GM23248 (cell line): ENCODE measurements around the gene SRPK2. TPM values are rescaled to one million over a fixed set of nuclear protein-coding genes. Genes with fewer than 3 reads are reported as not detected.

ENCODE experiments used
- DNase-seq: peaks from one replicate; pipeline ENCODE4 v3.0.0-alpha.2; 2015
- H2AFZ ChIP-seq: fragments of 200-600 bp; sonication (generic); 2 replicates; pipeline ENCODE4 v1.6.1; 2016; ENCODE audit warnings: antibody characterized with exemption
- H3F3A ChIP-seq: fragments of 200-600 bp; sonication (generic); 2 replicates; pipeline ENCODE4 v1.6.1; 2016; ENCODE audit warnings: mild to moderate bottlenecking, antibody characterized with exemption, mixed run types; ENCODE audit not compliant: insufficient read depth
- H3K27ac ChIP-seq: fragments of 200-600 bp; sonication (generic); 2 replicates; pipeline ENCODE4 v1.5.1; 2016; ENCODE audit warnings: mild to moderate bottlenecking
- H3K27me3 ChIP-seq: fragments of 200-600 bp; sonication (generic); replicated peaks from 2 replicates; pipeline ENCODE4 v1.6.1; 2016; ENCODE audit warnings: mild to moderate bottlenecking; ENCODE audit not compliant: insufficient read depth
- H3K36me3 ChIP-seq: fragments of 200-600 bp; sonication (generic); 2 replicates; pipeline ENCODE4 v1.6.1; 2016; ENCODE audit warnings: low read depth, mild to moderate bottlenecking
- H3K4me1 ChIP-seq: fragments of 200-600 bp; sonication (generic); 2 replicates; pipeline ENCODE4 v1.6.1; 2016; ENCODE audit warnings: mild to moderate bottlenecking; ENCODE audit not compliant: insufficient read depth
- H3K4me2 ChIP-seq: fragments of 200-600 bp; sonication (generic); one replicate; pipeline ENCODE4 v1.6.1; 2016; ENCODE audit warnings: mild to moderate bottlenecking; ENCODE audit not compliant: unreplicated experiment
- H3K4me3 ChIP-seq: fragments of 200-600 bp; sonication (generic); 2 replicates; pipeline ENCODE4 v1.5.1; 2016; ENCODE audit warnings: mild to moderate bottlenecking
- H3K79me2 ChIP-seq: fragments of 200-600 bp; sonication (generic); 2 replicates; pipeline ENCODE4 v1.6.1; 2016; ENCODE audit warnings: mild to moderate bottlenecking; ENCODE audit not compliant: insufficient read depth
- H3K9ac ChIP-seq: fragments of 200-600 bp; sonication (generic); 2 replicates; pipeline ENCODE4 v1.6.1; 2016; ENCODE audit warnings: mild to moderate bottlenecking
- H3K9me2 ChIP-seq: fragments of 200-600 bp; sonication (generic); 2 replicates; pipeline ENCODE4 v1.6.1; 2016; ENCODE audit warnings: mixed run types, mild to moderate bottlenecking, moderate library complexity; ENCODE audit not compliant: insufficient read depth
- H3K9me3 ChIP-seq: fragments of 200-600 bp; sonication (generic); one replicate; pipeline ENCODE4 v1.6.1; 2017; ENCODE audit warnings: low read depth
- H4K20me1 ChIP-seq: fragments of 200-600 bp; sonication (generic); 2 replicates; pipeline ENCODE4 v1.6.0; 2016; ENCODE audit not compliant: insufficient read depth
- EZH2 ChIP-seq: fragments of 200-600 bp; sonication (generic); IDR thresholded peaks from 2 replicates; pipeline ENCODE4 v1.6.1; 2018; ENCODE audit warnings: antibody characterized with exemption, mild to moderate bottlenecking; ENCODE audit not compliant: insufficient read depth, poor library complexity, severe bottlenecking
- EZH2phosphoT487 ChIP-seq: fragments of 200-600 bp; sonication (generic); IDR thresholded peaks from 2 replicates; pipeline ENCODE4 v1.6.1; 2018; ENCODE audit warnings: antibody characterized with exemption, moderate library complexity, mild to moderate bottlenecking, low read depth; ENCODE audit not compliant: insufficient read depth
- WGBS, 2 experiments: methylation state at CpG; one replicate each; pipeline ENCODE4 v1.1.6; 2015 to 2017; ENCODE audit warnings: low lambda C conversion rate in 2 of 2, low coverage in 1 of 2; ENCODE audit errors: missing lambda C conversion rate in 2 of 2; 5-methylcytosine and 5-hydroxymethylcytosine counted together
- in situ Hi-C: fragments of 300-500 bp; cut with MboI; formaldehyde crosslinking; loops from 2 replicates; pipeline ENCODE4 v1.15.0; 2020
- polyA plus RNA-seq: library from polyadenylated mRNA; unstranded; fragments of >200 nt; fragmentation: Nextera tagmentation; extraction: Ambion mirVana; gene quantifications from 2 replicates; pipeline ENCODE4 v1.2.1, GENCODE V29; 2016
- total RNA-seq: library from RNA; depleted of rRNA; stranded (reverse); fragments of >200 nt; shearing (Covaris generic); gene quantifications from 2 replicates; pipeline ENCODE4 v1.2.3, GENCODE V29; 2014

SRPK2 gene
- total and polyA plus RNA-seq, 2 experiments from 2014 or later = 53.1 to 85.2 TPM

- Histone ChIP-seq H3K9me2 (no peaks in the 10 kb centered on the region), H3K4me1 (peaks cover 5% of the 10 kb centered on the region; the same call in 1 of the 2 replicates), H3K4me3 (no peak overlapping the region), H3K4me2 (no peak overlapping the region), H3K9ac (no peak overlapping the region), H3K9me3 (no peaks in the 10 kb centered on the region), H4K20me1 (no peaks in the 10 kb centered on the region), H3K79me2 (peaks cover 39% of the 10 kb centered on the region), H3K27me3 (no peaks in the 10 kb centered on the region), H3K27ac (no peak overlapping the region), H3F3A (no peaks in the 10 kb centered on the region), H3K36me3 (no peaks in the 10 kb centered on the region; the same call in 1 of the 2 replicates), H2AFZ (no peak overlapping the region)
- peak; percentile 32 for DNase-seq
- TF ChIP-seq EZH2 = no peak
- no peak for TF ChIP-seq EZH2phosphoT487
- in situ Hi-C loops = no loop called here
- WGBS, 2 experiments = 50 to 60% methylated on average over 3 of the region's 3 CpGs
Observed at GRCh38 chr7:105136221-105136620, 252.5 kb downstream of the SRPK2 start.

- Histone ChIP-seq H2AFZ (no peak overlapping the region), H3K27ac (no peak overlapping the region), H3K9me3 (no peaks in the 10 kb centered on the region), H3K27me3 (no peaks in the 10 kb centered on the region), H4K20me1 (no peaks in the 10 kb centered on the region; the same call in 1 of the 2 replicates), H3K4me3 (no peak overlapping the region), H3F3A (no peaks in the 10 kb centered on the region), H3K36me3 (0 out of 2 replicates have a peak, but pooled peaks cover 4% of the 10 kb centered on the region), H3K4me1 (peaks cover 5% of the 10 kb centered on the region; the same call in 1 of the 2 replicates), H3K9me2 (no peaks in the 10 kb centered on the region), H3K9ac (no peak overlapping the region), H3K79me2 (peaks cover 60% of the 10 kb centered on the region), H3K4me2 (no peak overlapping the region)
- no peak for DNase-seq
- 89 to 90% methylated on average over 9 of the region's 9 CpGs for WGBS, 2 experiments
- TF ChIP-seq EZH2phosphoT487 = no peak
- TF ChIP-seq EZH2 = no peak
- in situ Hi-C loops = no loop called here
Observed at GRCh38 chr7:105133986-105134655, 254.6 kb downstream of the SRPK2 start.

- in situ Hi-C loops = no loop called here
- no peak overlapping the region for H3K4me3 ChIP-seq
- 99 to 100% methylated on average over 7 of the region's 7 CpGs for WGBS, 2 experiments
- H3K27me3 ChIP-seq = no peaks in the 10 kb centered on the region
- H3K36me3 ChIP-seq = 0 out of 2 replicates have a peak, but pooled peaks cover 4% of the 10 kb centered on the region
- no peaks in the 10 kb centered on the region for H3F3A ChIP-seq
- TF ChIP-seq EZH2phosphoT487 (no peak), EZH2 (no peak)
- no peaks in the 10 kb centered on the region for H3K9me2 ChIP-seq
- H3K27ac ChIP-seq = no peak overlapping the region
- no peaks in the 10 kb centered on the region for H3K9me3 ChIP-seq
- peaks cover 68% of the 10 kb centered on the region for H3K79me2 ChIP-seq
- no peak overlapping the region for H3K4me2 ChIP-seq
- H4K20me1 ChIP-seq = no peaks in the 10 kb centered on the region; the same call in 1 of the 2 replicates
- peaks cover 5% of the 10 kb centered on the region; the same call in 1 of the 2 replicates for H3K4me1 ChIP-seq
- no peak for DNase-seq
- H2AFZ ChIP-seq = no peak overlapping the region
- no peak overlapping the region for H3K9ac ChIP-seq
Observed at GRCh38 chr7:105133358-105133757, 255.4 kb downstream of the SRPK2 start.

GRCh38 chr7:105132835-105133234, 255.9 kb downstream of the SRPK2 start:
- no peak for TF ChIP-seq EZH2
- TF ChIP-seq EZH2phosphoT487 = no peak
- in situ Hi-C loops = no loop called here
- peaks cover 73% of the 10 kb centered on the region for H3K79me2 ChIP-seq

More at GRCh38 chr7:105132835-105133234, 255.9 kb downstream of the SRPK2 start:
- no peaks in the 10 kb centered on the region for H3F3A ChIP-seq
- no peak overlapping the region for H2AFZ ChIP-seq
- H3K4me2 ChIP-seq = no peak overlapping the region
- no peaks in the 10 kb centered on the region for H3K9me2 ChIP-seq
- 0 out of 2 replicates have a peak, but pooled peaks cover 4% of the 10 kb centered on the region for H3K36me3 ChIP-seq
- DNase-seq = no peak
- H3K9ac ChIP-seq = no peak overlapping the region
- H3K27ac ChIP-seq = no peak overlapping the region
- H3K4me3 ChIP-seq = no peak overlapping the region
- H3K4me1 ChIP-seq = peaks cover 5% of the 10 kb centered on the region; the same call in 1 of the 2 replicates
- 97 to 98% methylated on average over 10 of the region's 10 CpGs for WGBS, 2 experiments
- no peaks in the 10 kb centered on the region; the same call in 1 of the 2 replicates for H4K20me1 ChIP-seq
- no peaks in the 10 kb centered on the region for H3K27me3 ChIP-seq
- H3K9me3 ChIP-seq = no peaks in the 10 kb centered on the region
